HepG2 (cell line): ENCODE results near the gene ATXN7L3. TPM values are rescaled to one million over a fixed set of nuclear protein-coding genes. Genes with fewer than 3 reads are reported as not detected.

ENCODE experiments used
- ADNP ChIP-seq: sonication (generic); formaldehyde crosslinking; IDR thresholded peaks from 2 replicates; pipeline ENCODE4 v1.4.0; 2020; ENCODE audit warnings: missing genetic modification reagents
- AHR ChIP-seq: IDR thresholded peaks from 2 replicates; pipeline ENCODE4 v1.6.1; 2018; ENCODE audit warnings: missing genetic modification reagents, missing compliant biosample characterization
- BRD4 ChIP-seq: sonication (generic); formaldehyde crosslinking; IDR thresholded peaks from 2 replicates; pipeline ENCODE4 v1.4.0; 2020; ENCODE audit warnings: missing genetic modification reagents
- HDAC1 ChIP-seq: sonication (generic); formaldehyde crosslinking; IDR thresholded peaks from 2 replicates; pipeline ENCODE4 v1.5.1; 2020; ENCODE audit warnings: mild to moderate bottlenecking, missing genetic modification reagents
- HNF4G ChIP-seq, 2 experiments: sonication (generic) in 1 of 2; formaldehyde crosslinking in 1 of 2; IDR thresholded peaks; 2 replicates each; pipeline versions ENCODE4 v1.4.0 to v1.6.1; 2011 to 2020; ENCODE audit warnings: borderline replicate concordance in 2 of 2, low read depth in 2 of 2, mild to moderate bottlenecking in 2 of 2, low read length in 1 of 2, missing genetic modification reagents in 1 of 2, moderate library complexity in 1 of 2
- RAD21 ChIP-seq: fragments of 450-650 bp; formaldehyde crosslinking; IDR thresholded peaks from 2 replicates; pipeline ENCODE4 v1.5.0; 2020; ENCODE audit warnings: mild to moderate bottlenecking
- SPEN ChIP-seq: sonication (generic); formaldehyde crosslinking; IDR thresholded peaks from 2 replicates; pipeline ENCODE4 v1.5.1; 2020; ENCODE audit warnings: low read depth, mild to moderate bottlenecking, missing genetic modification reagents
- ZBED4 ChIP-seq: sonication (generic); formaldehyde crosslinking; IDR thresholded peaks from 2 replicates; pipeline ENCODE4 v1.4.0; 2020; ENCODE audit warnings: missing genetic modification reagents, borderline replicate concordance
- ZBTB10 ChIP-seq: sonication (generic); formaldehyde crosslinking; IDR thresholded peaks from 2 replicates; pipeline ENCODE4 v1.4.0; 2020; ENCODE audit warnings: missing genetic modification reagents, borderline replicate concordance
- ZNF329 ChIP-seq: sonication (generic); formaldehyde crosslinking; IDR thresholded peaks from 2 replicates; pipeline ENCODE4 v1.9.0; 2021; ENCODE audit warnings: low read depth, mild to moderate bottlenecking, missing genetic modification reagents
- polyA plus RNA-seq, 8 experiments: library from polyadenylated mRNA; depleted of rRNA in 3 of 8; stranded (reverse) in 7 of 8; unstranded in 1 of 8; fragments of >200 nt; fragmentation: Illumina TruSeq in 4 of 8; extraction: Trizol in 4 of 8; gene quantifications; 2 replicates each; pipeline versions ENCODE4 v1.2.1 to v1.2.3, GENCODE V29; 2011 to 2016; ENCODE audit warnings: low read depth in 4 of 8, missing spikeins in 1 of 8, mixed read lengths in 1 of 8; ENCODE audit not compliant: insufficient read depth in 1 of 8
- total RNA-seq, 5 experiments: library from RNA; depleted of rRNA; stranded (reverse); fragments of >200 nt; fragmentation: Illumina TruSeq; extraction: Trizol; gene quantifications; 2 replicates each; pipeline ENCODE4 v1.2.3, GENCODE V29; 2016; ENCODE audit warnings: low read depth in 1 of 5
- TF ChIP-seq, protein P1 (sequence below): fragments of 450-650 bp; IDR thresholded peaks from 2 replicates; pipeline ENCODE4 v1.6.1; 2017
- TF ChIP-seq, protein P2 (sequence below), 2 experiments: sonication (generic) in 1 of 2; formaldehyde crosslinking in 1 of 2; IDR thresholded peaks; 2 replicates each; pipeline versions ENCODE4 v1.4.0 to v1.6.1; 2016 to 2020; ENCODE audit warnings: borderline replicate concordance in 1 of 2, low read depth in 1 of 2, mild to moderate bottlenecking in 1 of 2, missing genetic modification reagents in 1 of 2
- TF ChIP-seq, protein P3 (sequence below): sonication (generic); formaldehyde crosslinking; IDR thresholded peaks from 2 replicates; pipeline ENCODE4 v1.8.0; 2022; ENCODE audit warnings: missing genetic modification reagents, mild to moderate bottlenecking, inconsistent platforms, borderline replicate concordance

ATXN7L3 gene
- total and polyA plus RNA-seq, 2 of the 13 experiments (the other 11 are each of a cell fraction or from before 2014, with no cell fraction given) = 44.5 to 59.1 TPM

DNA sequence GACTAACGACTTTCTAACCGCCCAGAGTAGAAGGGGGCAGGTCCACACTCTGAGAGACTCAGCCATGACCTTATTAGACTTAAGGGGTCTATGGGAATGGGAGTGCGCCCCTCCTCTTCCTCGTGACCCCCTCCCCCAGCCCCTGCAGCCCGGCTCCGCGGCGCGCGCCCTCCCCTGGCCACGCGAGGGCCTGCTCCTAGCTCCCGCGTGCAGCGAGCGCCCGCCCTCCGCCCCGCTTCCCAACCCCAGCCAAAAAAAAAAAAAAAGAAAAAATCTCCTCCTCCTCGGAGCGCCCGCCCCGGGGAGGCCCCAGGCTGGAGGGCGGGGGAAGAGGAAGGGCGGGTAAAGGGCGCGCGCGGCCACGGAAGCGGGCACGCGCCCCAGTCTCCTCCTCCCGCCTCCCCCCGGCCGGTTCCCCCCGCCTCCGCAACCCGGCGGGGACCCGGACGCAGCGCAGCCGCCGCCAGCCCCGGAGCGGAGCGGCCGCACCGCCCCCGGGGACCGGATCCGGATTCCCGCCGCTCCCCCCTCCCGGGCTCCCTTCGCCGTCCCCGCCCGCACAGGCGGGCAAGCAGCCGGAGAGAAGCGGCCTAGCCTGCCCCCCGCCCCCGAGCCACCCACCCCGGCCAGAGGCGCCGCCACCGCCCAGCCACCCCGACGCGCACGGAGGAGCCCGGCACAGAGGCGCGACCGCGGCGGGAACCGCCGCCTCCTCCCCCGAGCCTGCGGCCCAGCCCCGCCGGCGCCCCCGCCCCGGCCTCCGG lies 18.8 kb upstream of the ATXN7L3 start (continued):
- peak; percentile 34; the same call in 1 of the 2 replicates for TF ChIP-seq ZBED4 (CRISPR knock-in tag)
- no peak for TF ChIP-seq ZBTB10
- no peak for TF ChIP-seq ADNP
- TF ChIP-seq HDAC1 = peak; percentile 87
- no peak for TF ChIP-seq AHR
- TF ChIP-seq, protein P1, sequence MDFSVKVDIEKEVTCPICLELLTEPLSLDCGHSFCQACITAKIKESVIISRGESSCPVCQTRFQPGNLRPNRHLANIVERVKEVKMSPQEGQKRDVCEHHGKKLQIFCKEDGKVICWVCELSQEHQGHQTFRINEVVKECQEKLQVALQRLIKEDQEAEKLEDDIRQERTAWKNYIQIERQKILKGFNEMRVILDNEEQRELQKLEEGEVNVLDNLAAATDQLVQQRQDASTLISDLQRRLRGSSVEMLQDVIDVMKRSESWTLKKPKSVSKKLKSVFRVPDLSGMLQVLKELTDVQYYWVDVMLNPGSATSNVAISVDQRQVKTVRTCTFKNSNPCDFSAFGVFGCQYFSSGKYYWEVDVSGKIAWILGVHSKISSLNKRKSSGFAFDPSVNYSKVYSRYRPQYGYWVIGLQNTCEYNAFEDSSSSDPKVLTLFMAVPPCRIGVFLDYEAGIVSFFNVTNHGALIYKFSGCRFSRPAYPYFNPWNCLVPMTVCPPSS = no peak
- TF ChIP-seq, protein P2, sequence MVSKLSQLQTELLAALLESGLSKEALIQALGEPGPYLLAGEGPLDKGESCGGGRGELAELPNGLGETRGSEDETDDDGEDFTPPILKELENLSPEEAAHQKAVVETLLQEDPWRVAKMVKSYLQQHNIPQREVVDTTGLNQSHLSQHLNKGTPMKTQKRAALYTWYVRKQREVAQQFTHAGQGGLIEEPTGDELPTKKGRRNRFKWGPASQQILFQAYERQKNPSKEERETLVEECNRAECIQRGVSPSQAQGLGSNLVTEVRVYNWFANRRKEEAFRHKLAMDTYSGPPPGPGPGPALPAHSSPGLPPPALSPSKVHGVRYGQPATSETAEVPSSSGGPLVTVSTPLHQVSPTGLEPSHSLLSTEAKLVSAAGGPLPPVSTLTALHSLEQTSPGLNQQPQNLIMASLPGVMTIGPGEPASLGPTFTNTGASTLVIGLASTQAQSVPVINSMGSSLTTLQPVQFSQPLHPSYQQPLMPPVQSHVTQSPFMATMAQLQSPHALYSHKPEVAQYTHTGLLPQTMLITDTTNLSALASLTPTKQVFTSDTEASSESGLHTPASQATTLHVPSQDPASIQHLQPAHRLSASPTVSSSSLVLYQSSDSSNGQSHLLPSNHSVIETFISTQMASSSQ (IDR thresholded peaks at IDR 0.05; ENCODE audit: low read depth) = no peak
- TF ChIP-seq, protein P2 (CRISPR knock-in tag; IDR thresholded peaks at IDR 0.05; ENCODE audit: borderline replicate concordance) = no peak; the same call in 1 of the 2 replicates
- no peak for TF ChIP-seq SPEN
- TF ChIP-seq BRD4 (CRISPR knock-in tag) = no peak
- TF ChIP-seq HNF4G (IDR thresholded peaks at IDR 0.05; ENCODE audit: borderline replicate concordance, low read depth, low read length) = no peak; the same call in 1 of the 2 replicates
- peak; percentile 40; the same call in 1 of the 2 replicates for TF ChIP-seq HNF4G (CRISPR knock-in tag; IDR thresholded peaks at IDR 0.05; ENCODE audit: borderline replicate concordance, low read depth)
- TF ChIP-seq RAD21 (CRISPR knock-in tag) = no peak
- TF ChIP-seq ZNF329 (CRISPR knock-in tag) = no peak
- TF ChIP-seq, protein P3, sequence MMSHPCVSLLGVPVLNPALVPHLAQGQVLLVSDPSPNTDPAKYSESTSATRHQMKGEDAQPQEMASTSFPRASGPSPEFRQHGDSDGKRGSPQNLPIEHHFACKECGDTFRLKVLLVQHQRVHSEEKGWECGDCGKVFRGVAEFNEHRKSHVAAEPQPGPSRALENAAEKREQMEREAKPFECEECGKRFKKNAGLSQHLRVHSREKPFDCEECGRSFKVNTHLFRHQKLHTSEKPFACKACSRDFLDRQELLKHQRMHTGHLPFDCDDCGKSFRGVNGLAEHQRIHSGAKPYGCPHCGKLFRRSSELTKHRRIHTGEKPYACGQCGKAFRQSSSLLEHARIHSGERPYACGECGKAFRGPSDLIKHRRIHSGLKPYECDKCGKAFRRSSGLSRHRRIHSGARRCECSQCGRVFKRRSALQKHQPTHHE (CRISPR knock-in tag) = no peak
